SU-DHL-6 (cell line): Measurements from ENCODE around the gene CDK13.
"Not testable (repeated sequence)": the region's sequence is repeated elsewhere in the genome, so short reads cannot be mapped to it uniquely, and the experiment has no call there.

Source experiments
- H2AFZ ChIP-seq: fragments of 200-600 bp; sonication (generic); 2 replicates; pipeline ENCODE4 v1.6.1; 2014; ENCODE audit warnings: low read depth, mild to moderate bottlenecking, moderate library complexity, mixed read lengths, antibody characterized with exemption, low read length; ENCODE audit not compliant: severe bottlenecking
- H3F3A ChIP-seq: fragments of 200-600 bp; shearing (Covaris generic); 2 replicates; pipeline ENCODE4 v1.6.0; 2016; ENCODE audit warnings: antibody characterized with exemption, mild to moderate bottlenecking; ENCODE audit not compliant: insufficient read depth
- H3K27ac ChIP-seq: fragments of 200-600 bp; sonication (generic); 2 replicates; pipeline ENCODE4 v1.5.1; 2016; ENCODE audit warnings: low read depth, mild to moderate bottlenecking, low read length, moderate library complexity, mixed read lengths
- H3K27me3 ChIP-seq: fragments of 200-600 bp; sonication (generic), shearing (Covaris generic); 2 replicates; pipeline ENCODE4 v1.6.0; 2014; ENCODE audit warnings: mild to moderate bottlenecking, low read length
- H3K36me3 ChIP-seq: fragments of 200-600 bp; sonication (generic); 2 replicates; pipeline ENCODE4 v1.6.1; 2014; ENCODE audit warnings: mild to moderate bottlenecking, low read length, mixed read lengths
- H3K4me2 ChIP-seq: fragments of 300-600, 200-600 bp; shearing (Covaris generic), sonication (generic); 2 replicates; pipeline ENCODE4 v1.6.0; 2014; ENCODE audit warnings: low read length, low read depth, mild to moderate bottlenecking; ENCODE audit not compliant: poor library complexity, severe bottlenecking
- H3K4me3 ChIP-seq: fragments of 200-600 bp; sonication (generic); 2 replicates; pipeline ENCODE4 v1.5.1; 2014; ENCODE audit warnings: antibody characterized with exemption, low read length, mild to moderate bottlenecking, mixed read lengths; ENCODE audit not compliant: insufficient read depth, poor library complexity, severe bottlenecking
- H3K79me2 ChIP-seq: fragments of 200-600 bp; sonication (generic); 2 replicates; pipeline ENCODE4 v1.6.1; 2014; ENCODE audit warnings: mild to moderate bottlenecking, low read length, moderate library complexity; ENCODE audit not compliant: insufficient read depth
- H3K9ac ChIP-seq: fragments of 200-600 bp; sonication (generic); 2 replicates; pipeline ENCODE4 v1.7.0; 2014; ENCODE audit warnings: mild to moderate bottlenecking, low read length
- H3K9me2 ChIP-seq: fragments of 200-600 bp; sonication (generic); replicated peaks from 2 replicates; pipeline ENCODE4 v1.6.1; 2014; ENCODE audit warnings: low read length; ENCODE audit not compliant: insufficient read depth
- H3K9me3 ChIP-seq: fragments of 200-600 bp; sonication (generic); 2 replicates; pipeline ENCODE4 v1.6.1; 2014; ENCODE audit warnings: low read length, mixed read lengths; ENCODE audit not compliant: insufficient read depth
- H4K20me1 ChIP-seq: fragments of 200-600 bp; sonication (generic); 2 replicates; pipeline ENCODE4 v1.6.1; 2014; ENCODE audit warnings: low read depth, mild to moderate bottlenecking, antibody characterized with exemption, low read length, moderate library complexity, mixed read lengths
- EZH2phosphoT487 ChIP-seq: fragments of 200-600 bp; sonication (generic), shearing (Covaris generic); conservative IDR thresholded peaks from 2 replicates; pipeline ENCODE4 v1.6.1; 2018; ENCODE audit warnings: mild to moderate bottlenecking, antibody characterized with exemption, low read length, moderate library complexity, mixed read lengths
- TF ChIP-seq, protein P1 (sequence below): fragments of 200-600 bp; sonication (generic); IDR thresholded peaks from one replicate; pipeline ENCODE4 v1.5.1; 2017; ENCODE audit warnings: antibody characterized with exemption, mild to moderate bottlenecking, low read length, moderate library complexity; ENCODE audit not compliant: insufficient read depth, poor library complexity, severe bottlenecking

The CDK13 gene

DNA sequence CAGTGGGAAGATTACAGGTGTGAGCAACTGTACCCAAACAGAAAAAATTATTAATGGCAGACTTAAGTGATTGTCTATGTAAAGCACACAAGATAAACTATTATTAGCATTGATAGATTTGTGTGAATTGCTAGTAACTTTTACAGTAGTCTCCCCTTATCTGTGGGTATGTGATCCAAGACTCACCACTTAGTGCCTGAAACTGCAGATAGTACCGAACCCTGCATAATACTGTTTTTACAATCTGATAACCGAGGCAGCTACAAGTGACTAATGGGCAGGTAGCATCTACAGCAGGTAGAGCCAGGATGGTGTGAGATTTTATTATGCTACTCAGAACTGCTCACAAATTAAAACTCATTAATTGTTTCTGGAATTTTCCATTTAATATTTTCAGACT, 152.8 kb downstream of the CDK13 start:
- TF ChIP-seq, protein P1, sequence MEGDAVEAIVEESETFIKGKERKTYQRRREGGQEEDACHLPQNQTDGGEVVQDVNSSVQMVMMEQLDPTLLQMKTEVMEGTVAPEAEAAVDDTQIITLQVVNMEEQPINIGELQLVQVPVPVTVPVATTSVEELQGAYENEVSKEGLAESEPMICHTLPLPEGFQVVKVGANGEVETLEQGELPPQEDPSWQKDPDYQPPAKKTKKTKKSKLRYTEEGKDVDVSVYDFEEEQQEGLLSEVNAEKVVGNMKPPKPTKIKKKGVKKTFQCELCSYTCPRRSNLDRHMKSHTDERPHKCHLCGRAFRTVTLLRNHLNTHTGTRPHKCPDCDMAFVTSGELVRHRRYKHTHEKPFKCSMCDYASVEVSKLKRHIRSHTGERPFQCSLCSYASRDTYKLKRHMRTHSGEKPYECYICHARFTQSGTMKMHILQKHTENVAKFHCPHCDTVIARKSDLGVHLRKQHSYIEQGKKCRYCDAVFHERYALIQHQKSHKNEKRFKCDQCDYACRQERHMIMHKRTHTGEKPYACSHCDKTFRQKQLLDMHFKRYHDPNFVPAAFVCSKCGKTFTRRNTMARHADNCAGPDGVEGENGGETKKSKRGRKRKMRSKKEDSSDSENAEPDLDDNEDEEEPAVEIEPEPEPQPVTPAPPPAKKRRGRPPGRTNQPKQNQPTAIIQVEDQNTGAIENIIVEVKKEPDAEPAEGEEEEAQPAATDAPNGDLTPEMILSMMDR, result no peak
- TF ChIP-seq EZH2phosphoT487, result no peak
- Histone ChIP-seq H3K79me2 (no peaks in the 10 kb centered on the region), H4K20me1 (no peaks in the 10 kb centered on the region)

DNA sequence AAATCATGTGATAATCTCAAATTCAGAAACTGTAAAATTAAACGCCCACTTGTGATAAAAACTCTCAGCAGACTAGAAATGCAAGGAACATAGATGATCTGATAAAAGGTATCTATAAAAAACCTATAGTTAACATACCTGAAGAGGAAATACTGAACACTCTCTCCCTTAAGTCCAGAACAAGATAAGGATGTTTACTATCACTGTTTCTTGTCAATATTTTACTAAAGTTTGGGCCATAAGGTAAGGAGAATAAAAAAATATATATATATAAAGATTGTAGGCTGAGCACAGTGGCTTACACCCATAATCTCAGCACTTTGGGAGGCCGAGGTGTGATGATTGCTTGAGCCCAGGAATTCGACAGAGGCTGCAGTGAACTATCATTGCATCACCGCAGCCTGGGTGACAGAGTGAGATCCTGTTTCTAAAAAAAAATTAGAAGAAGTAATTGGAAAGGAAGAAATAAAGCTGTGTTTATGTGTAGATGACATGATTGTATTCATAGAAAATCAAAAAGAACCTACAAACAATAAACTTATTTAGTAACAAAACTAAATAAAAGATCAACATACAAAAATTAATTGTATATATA, 155.9 kb downstream of the CDK13 start:
- Histone ChIP-seq H3K4me2 (no peak overlapping the region), H2AFZ (no peak overlapping the region), H3K27ac (no peak overlapping the region), H3K27me3 (no peaks in the 10 kb centered on the region), H3K36me3 (no peaks in the 10 kb centered on the region), H3F3A (0 out of 2 replicates have a peak, but pooled peaks cover 4% of the 10 kb centered on the region), H3K4me3 (no peak overlapping the region), H3K79me2 (no peaks in the 10 kb centered on the region), H3K9me2 (no peaks in the 10 kb centered on the region), H3K9ac (no peak overlapping the region), H4K20me1 (no peaks in the 10 kb centered on the region), H3K9me3 (no peaks in the 10 kb centered on the region)
- no peak for TF ChIP-seq EZH2phosphoT487
- TF ChIP-seq, protein P1, result no peak

More for the DNA sequence above, 152.8 kb downstream of the CDK13 start:
- no peak overlapping the region for H3K4me2 ChIP-seq
- no peak overlapping the region for H3K9ac ChIP-seq
- no peaks in the 10 kb centered on the region for H3K9me3 ChIP-seq
- no peaks in the 10 kb centered on the region for H3K36me3 ChIP-seq
- no peak overlapping the region for H2AFZ ChIP-seq
- H3K27ac ChIP-seq, result no peak overlapping the region
- 0 out of 2 replicates have a peak, but pooled peaks cover 4% of the 10 kb centered on the region for H3F3A ChIP-seq
- no peak overlapping the region for H3K4me3 ChIP-seq
- H3K9me2 ChIP-seq, result no peaks in the 10 kb centered on the region
- no peaks in the 10 kb centered on the region for H3K27me3 ChIP-seq

DNA sequence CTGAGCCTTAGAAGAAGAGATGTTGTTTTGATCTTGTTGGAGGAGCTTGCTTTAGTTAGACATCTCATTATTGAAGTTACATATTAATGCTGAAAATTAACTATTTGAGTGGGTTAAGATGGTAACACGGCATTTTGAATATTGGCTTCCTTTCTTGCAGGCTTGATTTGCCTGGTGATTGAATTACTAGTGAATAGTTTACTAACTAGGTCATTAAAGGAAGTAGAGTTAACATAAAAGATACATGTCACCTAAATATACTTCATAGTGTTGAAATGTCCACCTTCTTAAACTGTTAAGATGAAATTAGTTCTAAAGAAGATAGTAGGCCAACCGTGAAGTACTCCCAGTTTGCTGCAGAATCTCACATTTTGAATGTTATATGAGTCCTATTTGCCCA, 165.9 kb downstream of the CDK13 start:
- Histone ChIP-seq H3K4me2 (no peak overlapping the region), H3K79me2 (no peaks in the 10 kb centered on the region), H3K4me3 (no peak overlapping the region), H2AFZ (no peak overlapping the region), H3K9me3 (no peaks in the 10 kb centered on the region), H3K9ac (no peak overlapping the region), H3K27ac (no peak overlapping the region), H3F3A (no peaks in the 10 kb centered on the region), H3K36me3 (no peaks in the 10 kb centered on the region), H4K20me1 (no peaks in the 10 kb centered on the region), H3K9me2 (no peaks in the 10 kb centered on the region), H3K27me3 (no peaks in the 10 kb centered on the region)
- TF ChIP-seq, protein P1, result no peak
- no peak for TF ChIP-seq EZH2phosphoT487

DNA sequence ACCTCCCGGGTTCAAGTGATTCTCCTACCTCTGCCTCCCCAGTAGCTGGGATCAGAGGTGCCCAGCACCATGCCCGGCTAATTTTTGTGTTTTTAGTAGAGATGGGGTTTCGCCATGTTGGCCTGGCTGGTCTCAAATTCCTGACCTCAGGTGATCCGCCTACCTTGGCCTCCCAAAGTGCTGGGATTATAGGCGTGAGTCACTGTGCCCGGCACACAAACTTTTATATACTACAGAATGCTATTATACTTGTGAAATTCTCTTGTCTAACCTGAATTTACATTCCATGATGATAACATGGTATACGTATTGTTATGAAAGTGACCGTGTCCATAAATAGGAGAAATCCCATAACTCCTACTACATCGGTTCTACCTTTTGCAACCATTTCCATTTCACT, 167.1 kb downstream of the CDK13 start:
- H4K20me1 ChIP-seq, H3K4me2 ChIP-seq, H3K27ac ChIP-seq, H3K4me3 ChIP-seq, H3K27me3 ChIP-seq, H3F3A ChIP-seq, H3K9ac ChIP-seq, H3K79me2 ChIP-seq, H3K9me3 ChIP-seq, H3K36me3 ChIP-seq, H3K9me2 ChIP-seq, H2AFZ ChIP-seq: not testable (repeated sequence)

DNA sequence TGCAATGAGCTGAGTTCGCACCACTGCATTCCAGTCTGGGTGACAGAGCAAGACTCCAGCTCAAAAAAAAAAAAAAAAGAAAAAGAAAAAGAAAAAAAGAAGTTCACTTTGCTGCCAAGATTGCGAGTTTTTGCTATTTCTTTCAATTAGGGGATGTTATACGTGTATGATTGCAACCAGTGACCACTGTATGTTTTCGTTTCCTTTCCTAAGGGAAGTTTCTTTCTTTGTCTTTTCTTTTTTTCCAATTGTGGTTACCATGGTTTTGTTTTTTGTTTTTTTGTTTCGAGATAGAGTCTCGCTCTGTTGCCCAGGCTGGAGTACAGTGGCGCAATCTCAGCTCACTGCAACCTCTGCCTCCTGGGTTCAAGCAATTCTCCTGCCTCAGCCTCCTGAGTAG, 168.1 kb downstream of the CDK13 start:
- not testable (repeated sequence) for H3K4me3 ChIP-seq, H3K79me2 ChIP-seq, H3K27ac ChIP-seq, H3K9me2 ChIP-seq, H3F3A ChIP-seq, H3K9ac ChIP-seq, H3K4me2 ChIP-seq, H3K27me3 ChIP-seq, H3K9me3 ChIP-seq, H2AFZ ChIP-seq, H4K20me1 ChIP-seq, H3K36me3 ChIP-seq
